Endothelial cell of umbilical vein (primary cell): Measurements from ENCODE around the gene DSCAML1.

Source experiments
- EZH2 ChIP-seq: IDR thresholded peaks from 2 replicates; pipeline ENCODE4 v1.6.1; 2012; ENCODE audit warnings: borderline replicate concordance, low read depth, mild to moderate bottlenecking, moderate library complexity, low read length, inconsistent platforms; ENCODE audit not compliant: severe bottlenecking
- MYC ChIP-seq: IDR thresholded peaks from one replicate; pipeline ENCODE4 v1.6.1; 2011; ENCODE audit warnings: mild to moderate bottlenecking, low read depth, low read length
- POLR2A ChIP-seq: IDR thresholded peaks from 2 replicates; pipeline ENCODE4 v1.6.1; 2012; ENCODE audit warnings: low read depth, mild to moderate bottlenecking, control low read depth, low read length
- TF ChIP-seq, protein P1 (sequence below), 2 donors: IDR thresholded peaks; 1 replicate in 1 of 2; 2 replicates in 1 of 2; pipeline ENCODE4 v1.5.1; 2011; ENCODE audit warnings: low read length in 2 of 2, mild to moderate bottlenecking in 2 of 2, moderate library complexity in 2 of 2, control low read depth in 1 of 2, inconsistent platforms in 1 of 2, low read depth in 1 of 2; ENCODE audit not compliant: insufficient read depth in 1 of 2; ENCODE audit errors: extremely low read depth in 1 of 2

DNA sequence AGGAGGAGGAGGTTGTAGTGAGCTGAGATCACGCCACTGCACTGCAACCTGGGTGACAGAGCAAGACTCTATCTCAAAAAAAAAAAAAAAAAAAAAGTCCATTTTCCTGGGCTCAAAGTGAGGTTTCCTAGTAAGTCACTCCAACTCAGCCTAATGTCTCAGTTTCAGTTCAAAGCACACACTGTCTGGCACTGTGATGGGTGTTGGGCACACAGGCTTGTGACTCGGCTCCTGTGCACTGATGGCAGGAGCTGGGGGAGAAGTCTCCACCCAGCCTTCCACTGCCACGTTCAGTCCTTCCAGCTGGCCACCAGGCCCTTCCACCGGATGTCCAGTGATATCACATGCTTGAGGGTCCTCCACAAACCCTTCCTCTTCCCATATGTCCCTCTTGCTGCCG lies 283.4 kb downstream of the DSCAML1 start:
- TF ChIP-seq, protein P1, sequence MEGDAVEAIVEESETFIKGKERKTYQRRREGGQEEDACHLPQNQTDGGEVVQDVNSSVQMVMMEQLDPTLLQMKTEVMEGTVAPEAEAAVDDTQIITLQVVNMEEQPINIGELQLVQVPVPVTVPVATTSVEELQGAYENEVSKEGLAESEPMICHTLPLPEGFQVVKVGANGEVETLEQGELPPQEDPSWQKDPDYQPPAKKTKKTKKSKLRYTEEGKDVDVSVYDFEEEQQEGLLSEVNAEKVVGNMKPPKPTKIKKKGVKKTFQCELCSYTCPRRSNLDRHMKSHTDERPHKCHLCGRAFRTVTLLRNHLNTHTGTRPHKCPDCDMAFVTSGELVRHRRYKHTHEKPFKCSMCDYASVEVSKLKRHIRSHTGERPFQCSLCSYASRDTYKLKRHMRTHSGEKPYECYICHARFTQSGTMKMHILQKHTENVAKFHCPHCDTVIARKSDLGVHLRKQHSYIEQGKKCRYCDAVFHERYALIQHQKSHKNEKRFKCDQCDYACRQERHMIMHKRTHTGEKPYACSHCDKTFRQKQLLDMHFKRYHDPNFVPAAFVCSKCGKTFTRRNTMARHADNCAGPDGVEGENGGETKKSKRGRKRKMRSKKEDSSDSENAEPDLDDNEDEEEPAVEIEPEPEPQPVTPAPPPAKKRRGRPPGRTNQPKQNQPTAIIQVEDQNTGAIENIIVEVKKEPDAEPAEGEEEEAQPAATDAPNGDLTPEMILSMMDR (IDR thresholded peaks at IDR 0.05; ENCODE audit: extremely low read depth in 1 of 2, insufficient read depth in 1 of 2, low read depth in 1 of 2, low read length in 2 of 2) = no peak
- TF ChIP-seq POLR2A = no peak
- TF ChIP-seq EZH2 = no peak
- no peak for TF ChIP-seq MYC
